ENCODE results near the gene SAMD9L.

SAMD9L gene

GRCh38 chr7:93097388-93097787 is 50.8 kb downstream of the SAMD9L start:
- TF ChIP-seq ZFX (IDR thresholded peaks at IDR 0.05) (no peak), CTCF (conservative IDR thresholded peaks at IDR 0.05) (no peak)
- no peak overlapping the region for H3K27ac ChIP-seq

- H3K27ac ChIP-seq, result no peak overlapping the region
- TF ChIP-seq CTCF (conservative IDR thresholded peaks at IDR 0.05) (peak; percentile 25), ZFX (IDR thresholded peaks at IDR 0.05) (no peak)
Observed at GRCh38 chr7:93092757-93093370, 55.3 kb downstream of the SAMD9L start.

Data from C4-2B (cell line).